ENCODE data around the gene ELOVL5. TPM values are rescaled to one million over a fixed set of nuclear protein-coding genes. Genes with fewer than 3 reads are reported as not detected.

Gene ELOVL5
- total RNA-seq, 4 donors from 2014 or later = 14.3 to 63.1 (median 29.2) TPM

DNA sequence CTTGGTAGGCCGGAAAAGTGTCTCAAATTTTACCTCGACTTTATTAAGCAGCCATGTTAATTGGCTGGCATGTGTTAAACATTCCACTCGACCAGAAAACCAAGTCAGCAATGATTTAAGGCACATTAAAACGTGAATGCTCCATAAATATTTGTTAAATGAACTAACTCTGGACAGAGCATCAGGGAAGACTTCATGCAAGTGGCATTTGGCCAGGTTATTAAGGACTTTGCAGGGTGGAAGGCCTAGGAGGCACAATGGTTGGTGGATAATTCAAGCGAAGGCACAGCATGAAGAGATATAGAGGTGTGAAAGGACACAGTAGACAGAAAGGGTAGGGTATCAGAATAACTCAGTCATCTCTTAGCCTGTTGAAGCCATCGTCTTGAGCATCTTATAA lies 23.0 kb downstream of the ELOVL5 start:
- in situ Hi-C loops (cut with MboI; ENCODE audit: low pct_ligation_motif_present in 1 of 4, low pct_unique_long_range_greater_than_20kb in 1 of 4, low sequenced_read_pairs in 3 of 4) (no loop called here), intact Hi-C loops (cut with DNase I; ENCODE audit: low total_unique reads) (no loop called here)
- no peaks in the 10 kb centered on the region for H3K9me3 ChIP-seq
- TF ChIP-seq, protein P1, sequence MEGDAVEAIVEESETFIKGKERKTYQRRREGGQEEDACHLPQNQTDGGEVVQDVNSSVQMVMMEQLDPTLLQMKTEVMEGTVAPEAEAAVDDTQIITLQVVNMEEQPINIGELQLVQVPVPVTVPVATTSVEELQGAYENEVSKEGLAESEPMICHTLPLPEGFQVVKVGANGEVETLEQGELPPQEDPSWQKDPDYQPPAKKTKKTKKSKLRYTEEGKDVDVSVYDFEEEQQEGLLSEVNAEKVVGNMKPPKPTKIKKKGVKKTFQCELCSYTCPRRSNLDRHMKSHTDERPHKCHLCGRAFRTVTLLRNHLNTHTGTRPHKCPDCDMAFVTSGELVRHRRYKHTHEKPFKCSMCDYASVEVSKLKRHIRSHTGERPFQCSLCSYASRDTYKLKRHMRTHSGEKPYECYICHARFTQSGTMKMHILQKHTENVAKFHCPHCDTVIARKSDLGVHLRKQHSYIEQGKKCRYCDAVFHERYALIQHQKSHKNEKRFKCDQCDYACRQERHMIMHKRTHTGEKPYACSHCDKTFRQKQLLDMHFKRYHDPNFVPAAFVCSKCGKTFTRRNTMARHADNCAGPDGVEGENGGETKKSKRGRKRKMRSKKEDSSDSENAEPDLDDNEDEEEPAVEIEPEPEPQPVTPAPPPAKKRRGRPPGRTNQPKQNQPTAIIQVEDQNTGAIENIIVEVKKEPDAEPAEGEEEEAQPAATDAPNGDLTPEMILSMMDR (IDR thresholded peaks at IDR 0.05) = no peak
- no peak for DNase-seq
- H3K27ac ChIP-seq = peak overlapping the region; percentile 46 to 80 (median 73)
- peaks cover 9 to 47% (median 11%) of the 10 kb centered on the region in 4 donors for H3K4me1 ChIP-seq
- H3K27me3 ChIP-seq = no peaks in the 10 kb centered on the region
- no peaks in the 10 kb centered on the region for H3K36me3 ChIP-seq
- WGBS, 2 donors (ENCODE audit: low coverage in 1 of 2) = 65 to 71% methylated on average over 3 to 6 of the region's 6 CpGs
- H3K4me3 ChIP-seq = no peak overlapping the region

DNA sequence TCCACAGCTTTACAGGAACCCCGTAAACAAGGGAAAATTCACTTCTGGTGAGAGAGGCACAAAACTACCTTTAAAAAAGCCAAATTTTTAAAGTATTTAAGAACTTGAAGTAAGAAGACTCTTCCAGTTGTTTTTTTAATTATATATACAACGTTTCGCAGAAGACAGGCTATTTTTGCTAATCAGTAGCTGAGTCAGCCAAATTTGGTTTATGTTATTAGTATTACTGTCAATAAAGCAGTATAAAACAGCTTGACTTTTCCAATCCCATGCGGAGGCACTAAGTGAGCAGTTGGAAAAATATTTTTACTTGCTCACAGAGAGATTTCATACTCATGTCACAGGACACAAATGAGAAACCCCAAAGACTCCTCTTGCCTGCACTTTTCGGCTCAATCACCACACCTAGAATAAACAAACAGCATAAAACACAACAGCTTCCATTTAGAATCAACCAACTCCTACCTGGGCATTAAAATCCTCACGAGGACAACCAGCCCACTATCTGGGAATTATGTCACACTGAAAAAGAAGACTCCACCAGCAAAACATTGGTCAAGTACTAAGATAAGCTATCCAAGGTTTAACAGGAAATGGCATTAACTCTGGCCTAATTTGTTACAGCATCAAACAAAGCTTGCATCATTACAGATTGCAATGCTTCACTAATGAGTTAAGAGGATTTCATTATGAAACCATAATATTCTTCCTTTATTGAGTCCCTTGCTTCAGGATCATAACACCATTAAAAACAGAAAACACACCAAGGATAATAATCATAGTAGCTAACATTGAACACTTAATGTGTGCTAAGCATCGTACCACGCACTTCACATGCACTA lies 26.3 kb downstream of the ELOVL5 start:
- peaks cover 6 to 36% (median 9%) of the 10 kb centered on the region in 4 donors for H3K4me1 ChIP-seq
- no peak overlapping the region for H3K4me3 ChIP-seq
- intact Hi-C loops (cut with DNase I; ENCODE audit: low total_unique reads) (no loop called here), in situ Hi-C loops (cut with MboI; ENCODE audit: low pct_ligation_motif_present in 1 of 4, low pct_unique_long_range_greater_than_20kb in 1 of 4, low sequenced_read_pairs in 3 of 4) (no loop called here)
- 71 to 78% methylated on average over 8 of the region's 8 CpGs for WGBS, 2 donors (ENCODE audit: low coverage in 1 of 2)
- no peaks in the 10 kb centered on the region for H3K27me3 ChIP-seq
- H3K36me3 ChIP-seq = no peaks in the 10 kb centered on the region
- TF ChIP-seq, protein P1 (IDR thresholded peaks at IDR 0.05) = no peak
- no peak for TF ChIP-seq POLR2A (IDR thresholded peaks at IDR 0.05)
- no peak for TF ChIP-seq POLR2AphosphoS5 (IDR thresholded peaks at IDR 0.05)
- TF ChIP-seq EP300 (IDR thresholded peaks at IDR 0.05; ENCODE audit: low read depth) = no peak
- DNase-seq = no peak
- H3K9me3 ChIP-seq = no peaks in the 10 kb centered on the region
- H3K27ac ChIP-seq = peak overlapping the region; percentile 45 to 56 (median 52)

DNA sequence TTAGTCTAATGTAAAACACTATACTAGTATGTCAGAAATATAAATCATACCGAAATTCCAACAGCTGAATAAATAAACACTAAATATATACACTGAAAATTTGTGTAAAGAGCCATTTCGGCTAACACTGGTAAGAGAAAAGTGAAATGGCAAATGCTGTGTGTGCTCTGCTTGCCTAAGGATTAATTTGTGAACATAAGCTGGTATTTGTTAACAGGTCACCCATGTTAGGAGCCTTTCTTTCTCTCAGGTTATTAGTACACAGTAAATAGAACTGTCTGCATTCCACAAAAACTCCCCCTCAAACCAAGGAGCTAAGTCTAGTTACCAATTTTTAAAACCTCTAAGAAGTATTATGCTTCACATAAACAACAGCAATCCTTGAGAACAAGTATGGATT lies 27.0 kb downstream of the ELOVL5 start:
- H3K27me3 ChIP-seq = no peaks in the 10 kb centered on the region
- no peak overlapping the region for H3K4me3 ChIP-seq
- peak overlapping the region; percentile 45 to 56 (median 52) for H3K27ac ChIP-seq
- in situ Hi-C loops (cut with MboI; ENCODE audit: low pct_ligation_motif_present in 1 of 4, low pct_unique_long_range_greater_than_20kb in 1 of 4, low sequenced_read_pairs in 3 of 4) = no loop called here
- H3K9me3 ChIP-seq = no peaks in the 10 kb centered on the region
- H3K36me3 ChIP-seq = no peaks in the 10 kb centered on the region
- WGBS, 2 donors (ENCODE audit: low coverage in 1 of 2) = 62 to 65% methylated on average over 2 of the region's 2 CpGs
- intact Hi-C loops (cut with DNase I; ENCODE audit: low total_unique reads) = no loop called here
- DNase-seq = no peak
- peaks cover 0 to 29% (median 7%) of the 10 kb centered on the region in 4 donors for H3K4me1 ChIP-seq
- no peak for TF ChIP-seq POLR2AphosphoS5 (IDR thresholded peaks at IDR 0.05)
- TF ChIP-seq POLR2A (IDR thresholded peaks at IDR 0.05) = no peak
- TF ChIP-seq EP300 (IDR thresholded peaks at IDR 0.05; ENCODE audit: low read depth) = no peak
- TF ChIP-seq, protein P1 (IDR thresholded peaks at IDR 0.05) = no peak

DNA sequence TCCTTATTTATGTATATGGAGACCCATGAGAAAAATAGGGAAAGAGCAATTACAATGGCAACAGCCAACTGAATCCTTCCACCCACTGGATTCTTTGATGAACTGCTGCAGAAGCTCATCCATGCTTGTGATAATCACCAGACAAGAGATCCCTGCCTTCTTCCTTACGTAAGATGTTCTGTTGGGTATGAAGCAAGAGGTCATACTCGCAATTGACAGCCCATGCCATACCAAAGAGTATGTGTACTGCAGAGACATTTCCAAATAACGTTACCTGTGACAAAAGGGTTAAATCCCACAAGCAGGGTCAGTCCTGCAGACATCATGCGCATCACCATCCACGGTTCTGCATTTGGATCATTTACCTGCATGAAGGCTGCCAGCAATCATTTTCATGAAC lies 27.8 kb downstream of the ELOVL5 start:
- DNase-seq = no peak
- H3K36me3 ChIP-seq = no peaks in the 10 kb centered on the region
- no peaks in the 10 kb centered on the region for H3K27me3 ChIP-seq
- H3K4me1 ChIP-seq = peaks cover 0 to 25% (median 7%) of the 10 kb centered on the region in 4 donors
- intact Hi-C loops (cut with DNase I; ENCODE audit: low total_unique reads) (no loop called here), in situ Hi-C loops (cut with MboI; ENCODE audit: low pct_ligation_motif_present in 1 of 4, low pct_unique_long_range_greater_than_20kb in 1 of 4, low sequenced_read_pairs in 3 of 4) (no loop called here)
- H3K27ac ChIP-seq = peak overlapping the region in 1 of 4 donors; percentile 53
- no peak overlapping the region for H3K4me3 ChIP-seq
- WGBS, 2 donors (ENCODE audit: low coverage in 1 of 2) = 84 to 87% methylated on average over 3 to 5 of the region's 5 CpGs
- no peak for TF ChIP-seq EP300 (IDR thresholded peaks at IDR 0.05; ENCODE audit: low read depth)
- no peak for TF ChIP-seq POLR2A (IDR thresholded peaks at IDR 0.05)
- peak in 1 of 3 donors; percentile 17 for TF ChIP-seq POLR2AphosphoS5 (IDR thresholded peaks at IDR 0.05)
- TF ChIP-seq, protein P1 (IDR thresholded peaks at IDR 0.05) = no peak
- no peaks in the 10 kb centered on the region for H3K9me3 ChIP-seq
